Stomach (tissue), 4 donors: Measurements from ENCODE around the gene SMCO4.

ENCODE experiments used
- EP300 ChIP-seq: sonication (generic); formaldehyde crosslinking; IDR thresholded peaks from one replicate; pipeline ENCODE4 v1.6.1; 2017; ENCODE audit warnings: antibody characterized with exemption
- POLR2A ChIP-seq, 4 donors: fragments of 450-650 bp; IDR thresholded peaks; one replicate each; pipeline ENCODE4 v1.6.1; 2016; ENCODE audit warnings: antibody characterized with exemption in 4 of 4, control low read depth in 2 of 4, mild to moderate bottlenecking in 1 of 4, moderate library complexity in 1 of 4
- POLR2AphosphoS5 ChIP-seq, 3 donors: sonication (generic); formaldehyde crosslinking; IDR thresholded peaks; one replicate each; pipeline ENCODE4 v1.6.1; 2016; ENCODE audit warnings: antibody characterized with exemption in 3 of 3
- TF ChIP-seq, protein P1 (sequence below), 7 experiments: fragments of 450-650 bp in 4 of 7; fragments of 200-600 bp in 3 of 7; sonication (generic) in 3 of 7; IDR thresholded peaks; one replicate each; pipeline ENCODE4 v1.5.1; 2016 to 2019; ENCODE audit warnings: antibody characterized with exemption in 7 of 7, control low read depth in 2 of 7, mild to moderate bottlenecking in 1 of 7

DNA sequence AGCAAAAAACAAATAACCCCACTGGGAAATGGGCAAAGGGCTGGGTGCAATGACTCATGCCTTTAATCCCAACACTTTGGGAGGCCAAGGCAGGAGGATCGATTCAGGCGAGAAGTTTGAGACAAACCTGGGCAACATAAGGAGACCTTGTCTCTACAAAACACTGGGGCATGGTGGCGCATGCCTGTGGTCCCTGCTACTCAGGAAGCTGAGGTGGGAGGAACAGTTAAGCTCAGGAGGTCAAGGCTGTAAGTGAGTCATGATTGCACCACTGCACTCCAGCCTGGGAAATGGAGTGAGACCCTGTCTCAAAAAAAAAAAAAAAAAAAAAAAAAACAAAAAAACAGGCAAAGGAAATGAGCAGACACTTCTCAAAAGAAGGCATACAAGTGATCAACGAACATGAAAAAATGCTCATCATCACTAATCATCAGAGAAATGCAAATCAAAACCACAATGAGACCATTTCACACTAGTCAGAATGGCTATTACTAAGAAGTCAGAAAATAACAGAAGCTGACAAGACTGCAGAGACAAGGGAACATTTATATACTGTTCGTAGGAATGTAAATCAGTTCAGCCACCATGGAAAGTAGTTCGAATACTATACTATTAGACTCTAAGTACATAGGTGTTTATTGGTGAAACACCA is 48.2 kb upstream of the SMCO4 start:
- TF ChIP-seq, protein P1, sequence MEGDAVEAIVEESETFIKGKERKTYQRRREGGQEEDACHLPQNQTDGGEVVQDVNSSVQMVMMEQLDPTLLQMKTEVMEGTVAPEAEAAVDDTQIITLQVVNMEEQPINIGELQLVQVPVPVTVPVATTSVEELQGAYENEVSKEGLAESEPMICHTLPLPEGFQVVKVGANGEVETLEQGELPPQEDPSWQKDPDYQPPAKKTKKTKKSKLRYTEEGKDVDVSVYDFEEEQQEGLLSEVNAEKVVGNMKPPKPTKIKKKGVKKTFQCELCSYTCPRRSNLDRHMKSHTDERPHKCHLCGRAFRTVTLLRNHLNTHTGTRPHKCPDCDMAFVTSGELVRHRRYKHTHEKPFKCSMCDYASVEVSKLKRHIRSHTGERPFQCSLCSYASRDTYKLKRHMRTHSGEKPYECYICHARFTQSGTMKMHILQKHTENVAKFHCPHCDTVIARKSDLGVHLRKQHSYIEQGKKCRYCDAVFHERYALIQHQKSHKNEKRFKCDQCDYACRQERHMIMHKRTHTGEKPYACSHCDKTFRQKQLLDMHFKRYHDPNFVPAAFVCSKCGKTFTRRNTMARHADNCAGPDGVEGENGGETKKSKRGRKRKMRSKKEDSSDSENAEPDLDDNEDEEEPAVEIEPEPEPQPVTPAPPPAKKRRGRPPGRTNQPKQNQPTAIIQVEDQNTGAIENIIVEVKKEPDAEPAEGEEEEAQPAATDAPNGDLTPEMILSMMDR (IDR thresholded peaks at IDR 0.05), result no peak
- TF ChIP-seq POLR2A (IDR thresholded peaks at IDR 0.05) (no peak), POLR2AphosphoS5 (IDR thresholded peaks at IDR 0.05) (no peak), EP300 (no peak)
